ENCODE data around the gene ARID1A. TPM values are rescaled to one million over a fixed set of nuclear protein-coding genes. Genes with fewer than 3 reads are reported as not detected.
A peak's percentile ranks its signal among the peaks of the same experiment; 100 is the strongest.

The ARID1A gene
- total and polyA plus RNA-seq, 9 of the 15 experiments (the other 6 are each of a cell fraction or from before 2014, with no cell fraction given), result 8.3 to 88.3 (median 22.5) TPM

DNA sequence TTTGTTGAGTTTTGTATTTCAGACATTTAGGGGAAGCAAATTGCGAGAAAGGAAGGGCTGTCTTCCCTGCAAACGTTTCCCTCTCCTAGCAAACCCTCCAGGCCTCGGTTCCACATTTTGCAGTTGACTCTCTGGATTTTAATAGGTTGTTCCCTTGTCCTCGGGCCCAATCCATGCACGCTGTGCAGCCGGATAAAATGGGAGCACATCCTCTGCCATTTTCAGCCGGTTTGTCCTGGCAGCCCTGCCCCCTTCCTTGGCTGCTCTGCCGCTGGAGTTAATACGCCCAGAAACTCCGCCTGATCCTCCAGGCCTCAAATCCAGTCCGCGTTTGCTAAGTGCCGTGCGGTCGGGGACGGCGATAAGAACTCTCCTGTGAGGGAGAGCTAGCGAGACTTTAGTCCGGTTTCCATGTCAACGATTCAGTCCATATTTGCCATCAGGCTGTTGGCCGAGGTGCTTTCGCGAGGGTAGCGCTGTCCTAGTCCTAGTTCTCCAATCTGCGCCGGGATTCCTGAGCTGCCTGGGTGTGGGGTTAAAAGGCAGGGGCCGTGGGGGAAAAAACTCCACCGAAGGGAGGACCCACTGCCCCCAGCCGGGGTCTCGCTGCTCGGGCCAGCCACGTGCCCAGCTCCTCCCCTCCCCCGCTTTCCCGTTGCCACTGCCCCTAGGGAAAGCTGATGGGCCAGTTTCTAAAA lies 2.9 kb upstream of the ARID1A start (continued):
- TF ChIP-seq SIN3A (IDR thresholded peaks at IDR 0.05; ENCODE audit: borderline replicate concordance in 2 of 2, control insufficient read depth in 1 of 2, low read depth in 2 of 2, low read length in 2 of 2), result peak; percentile 51 to 62; a peak in 1 of 4 replicates
- TF ChIP-seq, protein P1, sequence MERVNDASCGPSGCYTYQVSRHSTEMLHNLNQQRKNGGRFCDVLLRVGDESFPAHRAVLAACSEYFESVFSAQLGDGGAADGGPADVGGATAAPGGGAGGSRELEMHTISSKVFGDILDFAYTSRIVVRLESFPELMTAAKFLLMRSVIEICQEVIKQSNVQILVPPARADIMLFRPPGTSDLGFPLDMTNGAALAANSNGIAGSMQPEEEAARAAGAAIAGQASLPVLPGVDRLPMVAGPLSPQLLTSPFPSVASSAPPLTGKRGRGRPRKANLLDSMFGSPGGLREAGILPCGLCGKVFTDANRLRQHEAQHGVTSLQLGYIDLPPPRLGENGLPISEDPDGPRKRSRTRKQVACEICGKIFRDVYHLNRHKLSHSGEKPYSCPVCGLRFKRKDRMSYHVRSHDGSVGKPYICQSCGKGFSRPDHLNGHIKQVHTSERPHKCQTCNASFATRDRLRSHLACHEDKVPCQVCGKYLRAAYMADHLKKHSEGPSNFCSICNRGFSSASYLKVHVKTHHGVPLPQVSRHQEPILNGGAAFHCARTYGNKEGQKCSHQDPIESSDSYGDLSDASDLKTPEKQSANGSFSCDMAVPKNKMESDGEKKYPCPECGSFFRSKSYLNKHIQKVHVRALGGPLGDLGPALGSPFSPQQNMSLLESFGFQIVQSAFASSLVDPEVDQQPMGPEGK (CRISPR knock-in tag; IDR thresholded peaks at IDR 0.05; ENCODE audit: borderline replicate concordance), result no peak
- no peak for TF ChIP-seq ELK1 (CRISPR knock-in tag; IDR thresholded peaks at IDR 0.05)
- TF ChIP-seq ZNF24 (IDR thresholded peaks at IDR 0.05), result peak; percentile 86
- TF ChIP-seq MYBL2 (IDR thresholded peaks at IDR 0.05; ENCODE audit: low read depth), result no peak; the same call in 1 of the 2 replicates
- TF ChIP-seq MYBL2 (CRISPR knock-in tag; IDR thresholded peaks at IDR 0.05; ENCODE audit: borderline replicate concordance), result no peak
- TF ChIP-seq, protein P2, sequence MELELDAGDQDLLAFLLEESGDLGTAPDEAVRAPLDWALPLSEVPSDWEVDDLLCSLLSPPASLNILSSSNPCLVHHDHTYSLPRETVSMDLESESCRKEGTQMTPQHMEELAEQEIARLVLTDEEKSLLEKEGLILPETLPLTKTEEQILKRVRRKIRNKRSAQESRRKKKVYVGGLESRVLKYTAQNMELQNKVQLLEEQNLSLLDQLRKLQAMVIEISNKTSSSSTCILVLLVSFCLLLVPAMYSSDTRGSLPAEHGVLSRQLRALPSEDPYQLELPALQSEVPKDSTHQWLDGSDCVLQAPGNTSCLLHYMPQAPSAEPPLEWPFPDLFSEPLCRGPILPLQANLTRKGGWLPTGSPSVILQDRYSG (tag; conservative IDR thresholded peaks at IDR 0.05; ENCODE audit: low read depth), result peak; percentile 67
- no peak; the same call in 1 of the 2 replicates for TF ChIP-seq SMARCA4 (IDR thresholded peaks at IDR 0.05)
- TF ChIP-seq, protein P3, sequence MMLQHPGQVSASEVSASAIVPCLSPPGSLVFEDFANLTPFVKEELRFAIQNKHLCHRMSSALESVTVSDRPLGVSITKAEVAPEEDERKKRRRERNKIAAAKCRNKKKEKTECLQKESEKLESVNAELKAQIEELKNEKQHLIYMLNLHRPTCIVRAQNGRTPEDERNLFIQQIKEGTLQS (IDR thresholded peaks at IDR 0.05), result no peak
- TF ChIP-seq, protein P3 (CRISPR knock-in tag; conservative IDR thresholded peaks at IDR 0.05), result 0 out of 2 replicates have a peak, but pooled peaks have one; percentile 2
- peak; percentile 83 for TF ChIP-seq TFAP4 (CRISPR knock-in tag; IDR thresholded peaks at IDR 0.05; ENCODE audit: borderline replicate concordance)
- peak; percentile 58 to 87; a peak in 3 of 4 replicates for TF ChIP-seq TEAD1 (CRISPR knock-in tag; IDR thresholded peaks at IDR 0.05)
- TF ChIP-seq BHLHE40 (IDR thresholded peaks at IDR 0.05; ENCODE audit: low read length), result peak; percentile 60
- TF ChIP-seq, protein P4, sequence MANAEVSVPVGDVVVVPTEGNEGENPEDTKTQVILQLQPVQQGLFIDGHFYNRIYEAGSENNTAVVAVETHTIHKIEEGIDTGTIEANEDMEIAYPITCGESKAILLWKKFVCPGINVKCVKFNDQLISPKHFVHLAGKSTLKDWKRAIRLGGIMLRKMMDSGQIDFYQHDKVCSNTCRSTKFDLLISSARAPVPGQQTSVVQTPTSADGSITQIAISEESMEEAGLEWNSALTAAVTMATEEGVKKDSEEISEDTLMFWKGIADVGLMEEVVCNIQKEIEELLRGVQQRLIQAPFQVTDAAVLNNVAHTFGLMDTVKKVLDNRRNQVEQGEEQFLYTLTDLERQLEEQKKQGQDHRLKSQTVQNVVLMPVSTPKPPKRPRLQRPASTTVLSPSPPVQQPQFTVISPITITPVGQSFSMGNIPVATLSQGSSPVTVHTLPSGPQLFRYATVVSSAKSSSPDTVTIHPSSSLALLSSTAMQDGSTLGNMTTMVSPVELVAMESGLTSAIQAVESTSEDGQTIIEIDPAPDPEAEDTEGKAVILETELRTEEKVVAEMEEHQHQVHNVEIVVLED (CRISPR knock-in tag; IDR thresholded peaks at IDR 0.05), result peak; percentile 69
- TF ChIP-seq ZNF583 (CRISPR knock-in tag; IDR thresholded peaks at IDR 0.05), result no peak; the same call in 1 of the 2 replicates
- peak; percentile 84 for TF ChIP-seq RFX5 (IDR thresholded peaks at IDR 0.05; ENCODE audit: low read depth, low read length)
- TF ChIP-seq SMARCC2 (IDR thresholded peaks at IDR 0.05; ENCODE audit: low read depth), result no peak
- no peak; the same call in 1 of the 2 replicates for TF ChIP-seq NR2C2 (CRISPR knock-in tag; IDR thresholded peaks at IDR 0.05)
- peak; percentile 73; the same call in 1 of the 2 replicates for TF ChIP-seq NR2C2 (tag; IDR thresholded peaks at IDR 0.05)
- 0 out of 2 replicates have a peak, but pooled peaks have one; percentile 13 for TF ChIP-seq ZNF764 (CRISPR knock-in tag; IDR thresholded peaks at IDR 0.05; ENCODE audit: low read depth)

All from K562 (cell line).